NCI-H69 (cell line): ENCODE measurements around the gene CFAP99.

Source experiments
- DNase-seq: peaks from one replicate; lab custom pipeline; 2025; lab: John Stamatoyannopoulos, UW

The CFAP99 gene

GRCh38 chr4:2390784-2391421 is 27.9 kb upstream of the CFAP99 start:
- DNase-seq: peak; percentile 13

GRCh38 chr4:2393353-2394270 is 25.1 kb upstream of the CFAP99 start:
- peak; percentile 61 for DNase-seq

- no peak for DNase-seq
These were observed 24.2 kb upstream of the CFAP99 start for GRCh38 chr4:2394528-2394927.

DNA sequence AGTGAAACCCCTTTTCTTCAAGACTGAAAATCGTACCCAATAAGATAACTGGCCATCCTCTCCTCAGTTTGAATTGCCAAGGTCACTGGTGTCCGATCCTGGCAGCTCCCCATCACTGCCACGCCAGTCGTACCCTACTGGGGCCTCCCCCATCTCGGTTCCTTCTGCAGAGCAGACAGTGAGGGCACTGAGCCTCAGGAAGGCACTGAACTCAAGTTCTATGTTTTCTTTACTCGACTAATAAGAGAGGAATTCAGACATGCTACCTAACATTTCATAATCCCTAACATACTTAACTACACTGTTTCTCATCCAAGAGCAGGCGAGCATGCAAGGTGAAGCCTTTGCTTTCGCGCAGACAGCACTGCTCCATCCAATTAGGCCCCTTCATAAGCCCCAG is 23.7 kb upstream of the CFAP99 start:
- no peak for DNase-seq

GRCh38 chr4:2395584-2395983 is 23.2 kb upstream of the CFAP99 start:
- no peak for DNase-seq

- no peak for DNase-seq
These were observed 21.9 kb upstream of the CFAP99 start for GRCh38 chr4:2396781-2397368.

DNA sequence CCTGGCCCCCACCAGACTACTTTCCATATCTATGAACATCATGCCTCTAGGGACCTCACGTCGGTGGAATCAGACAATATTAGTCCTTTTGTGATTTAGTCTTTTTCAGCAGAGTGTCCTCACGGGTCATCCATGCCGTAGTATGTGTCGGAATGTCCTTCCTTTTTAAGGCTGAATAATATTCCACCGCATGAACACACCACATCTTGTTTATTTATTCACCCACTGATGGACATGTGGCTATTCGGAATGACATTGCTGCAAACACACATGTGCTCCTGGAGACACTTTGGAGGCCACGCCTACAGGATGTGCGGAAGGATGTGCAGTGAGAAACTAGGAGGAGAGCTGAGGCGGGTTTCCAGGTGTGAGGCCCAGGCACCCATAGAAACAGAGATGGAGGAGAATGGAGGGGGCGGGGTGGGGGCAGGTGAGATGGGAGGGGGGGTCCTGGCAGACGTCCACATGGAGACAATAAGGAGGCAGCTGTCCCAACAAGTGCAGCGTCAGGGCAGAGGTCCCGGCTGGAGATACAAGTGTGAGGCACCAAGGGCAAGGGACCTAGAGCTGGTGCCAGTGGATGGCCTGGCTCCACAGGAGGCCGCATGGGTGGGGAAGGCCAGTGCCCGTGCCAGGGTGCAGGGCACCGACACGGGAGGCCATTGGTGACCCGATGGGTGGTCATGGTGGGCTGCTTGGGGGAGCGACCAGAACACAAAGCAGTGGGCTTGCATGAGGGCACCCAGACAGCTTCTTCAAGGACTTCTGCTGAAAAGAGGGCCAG is 21.0 kb upstream of the CFAP99 start:
- DNase-seq: no peak

DNA sequence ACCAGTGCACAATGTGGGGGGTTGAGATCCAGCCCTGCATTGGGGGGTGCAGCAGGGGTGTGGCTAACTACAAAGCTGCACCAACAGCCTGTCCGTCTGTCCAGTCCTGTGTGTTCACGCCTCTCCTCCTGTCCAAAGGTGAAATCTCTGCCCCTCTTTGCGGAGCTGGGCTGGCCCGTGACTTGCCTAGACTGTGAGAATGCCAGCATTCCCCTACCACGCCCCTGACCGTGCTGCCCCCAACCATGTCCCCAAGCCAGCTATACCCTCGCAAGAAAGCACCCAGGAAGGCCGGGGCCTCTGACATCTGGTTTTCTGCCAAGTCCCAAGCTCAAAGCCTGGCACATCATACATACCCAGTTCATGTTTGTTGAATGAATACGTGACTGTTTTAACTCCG is 19.5 kb upstream of the CFAP99 start:
- no peak for DNase-seq

DNA sequence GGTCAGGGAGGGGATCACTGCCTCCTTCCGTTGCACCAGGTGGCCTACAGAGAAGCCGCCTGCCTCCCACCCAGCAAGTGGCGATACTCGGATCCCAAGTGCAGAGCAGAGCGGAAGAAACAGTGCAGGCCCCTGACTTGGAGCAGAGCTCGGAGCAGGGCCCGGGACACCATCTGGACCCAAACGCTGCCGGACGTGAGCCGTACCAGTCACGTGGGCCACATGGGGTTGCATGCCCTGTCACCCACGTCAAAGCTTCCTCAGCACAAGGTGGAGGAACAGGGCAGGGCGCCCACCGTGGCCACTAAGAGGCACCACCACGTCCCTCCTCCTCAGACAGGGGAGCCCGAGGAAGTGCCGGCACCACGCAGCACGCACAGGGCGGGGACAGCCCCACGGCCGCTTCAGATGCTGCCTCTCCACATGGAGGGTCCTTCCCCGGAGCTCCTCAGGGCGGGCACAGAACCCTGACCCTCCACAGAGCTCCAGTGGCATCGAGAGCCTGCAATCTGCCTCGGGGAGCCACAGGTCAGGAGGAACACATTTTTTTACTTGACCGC is 19.0 kb upstream of the CFAP99 start:
- no peak for DNase-seq

DNA sequence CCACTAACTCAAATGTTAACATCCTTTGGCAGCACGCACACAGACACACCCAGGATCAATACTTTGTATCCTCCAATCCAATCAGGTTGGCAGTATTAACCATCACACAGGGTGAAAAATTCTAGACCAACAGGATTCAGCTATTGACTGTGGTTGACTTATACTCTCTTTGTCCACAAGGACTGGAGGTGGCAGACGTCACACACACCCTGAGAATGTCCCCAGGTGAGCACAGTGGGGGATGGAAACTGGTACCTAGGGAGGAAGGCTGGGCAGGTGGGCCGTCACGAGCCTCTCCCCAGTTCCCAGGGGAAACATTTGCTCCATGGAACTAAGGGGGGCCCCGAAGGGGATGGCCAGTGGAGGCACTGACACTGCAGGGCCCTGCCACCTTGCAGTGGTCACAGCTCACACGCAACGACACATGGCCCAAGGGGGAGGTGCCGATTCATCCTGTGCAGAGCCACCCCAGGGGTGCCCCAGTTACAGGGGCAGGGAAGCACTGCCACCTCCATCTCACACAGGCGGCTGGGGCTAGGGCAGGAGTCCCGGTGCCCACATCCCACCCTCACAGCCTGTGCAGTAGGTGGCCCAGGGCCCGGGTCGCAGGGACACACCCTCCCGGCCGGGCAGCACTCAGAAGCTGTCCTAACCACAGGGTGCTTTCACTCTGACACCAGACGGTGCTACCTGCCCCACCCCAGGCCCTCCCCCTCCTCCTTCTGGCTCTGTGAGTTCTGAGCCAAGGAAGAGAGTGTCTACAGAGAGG is 17.7 kb upstream of the CFAP99 start:
- DNase-seq: peak; percentile 11

GRCh38 chr4:2401610-2401983 is 17.2 kb upstream of the CFAP99 start:
- no peak for DNase-seq

GRCh38 chr4:2402048-2402842 is 16.5 kb upstream of the CFAP99 start:
- DNase-seq: peak; percentile 88

DNA sequence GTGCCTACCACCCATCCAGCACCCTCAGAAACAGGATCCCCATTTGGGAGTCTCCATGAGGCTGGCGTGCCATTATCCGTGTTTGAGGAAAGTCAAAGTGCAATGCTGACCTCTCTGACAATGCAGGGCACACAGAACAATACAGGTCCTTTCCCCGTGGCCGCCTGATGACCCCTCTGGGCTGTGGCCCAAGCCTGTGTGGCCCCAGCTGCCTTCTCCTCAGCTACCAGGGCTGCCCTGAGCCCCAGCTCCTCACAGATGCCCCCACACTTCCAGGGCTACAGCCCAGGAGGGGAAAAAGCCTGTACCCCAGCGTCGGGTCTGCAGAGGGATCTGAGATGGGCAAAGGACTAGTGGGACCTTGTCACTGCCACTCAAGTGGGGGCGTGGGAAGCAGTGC is 15.8 kb upstream of the CFAP99 start:
- no peak for DNase-seq

- DNase-seq: peak; percentile 2
These were observed 12.3 kb upstream of the CFAP99 start for GRCh38 chr4:2406406-2406805.

GRCh38 chr4:2406920-2407319 is 11.8 kb upstream of the CFAP99 start:
- no peak for DNase-seq

DNA sequence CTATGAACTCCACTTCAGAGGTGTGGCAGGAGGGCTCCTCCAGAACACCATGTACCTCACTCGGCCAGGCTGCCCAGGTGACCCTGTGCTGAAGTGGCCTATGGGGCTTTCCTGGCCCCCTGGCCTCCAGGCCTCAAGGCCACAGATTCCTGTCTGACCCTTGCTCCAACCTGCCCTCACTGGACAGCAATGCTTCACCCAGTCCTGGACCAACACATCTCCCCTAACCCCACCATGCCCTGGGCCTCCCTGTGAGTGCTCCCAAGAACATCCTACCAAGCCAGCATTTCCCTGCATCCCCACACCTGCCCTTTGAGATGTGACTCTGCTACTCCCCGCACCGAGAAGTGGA is 10.8 kb upstream of the CFAP99 start:
- no peak for DNase-seq

DNA sequence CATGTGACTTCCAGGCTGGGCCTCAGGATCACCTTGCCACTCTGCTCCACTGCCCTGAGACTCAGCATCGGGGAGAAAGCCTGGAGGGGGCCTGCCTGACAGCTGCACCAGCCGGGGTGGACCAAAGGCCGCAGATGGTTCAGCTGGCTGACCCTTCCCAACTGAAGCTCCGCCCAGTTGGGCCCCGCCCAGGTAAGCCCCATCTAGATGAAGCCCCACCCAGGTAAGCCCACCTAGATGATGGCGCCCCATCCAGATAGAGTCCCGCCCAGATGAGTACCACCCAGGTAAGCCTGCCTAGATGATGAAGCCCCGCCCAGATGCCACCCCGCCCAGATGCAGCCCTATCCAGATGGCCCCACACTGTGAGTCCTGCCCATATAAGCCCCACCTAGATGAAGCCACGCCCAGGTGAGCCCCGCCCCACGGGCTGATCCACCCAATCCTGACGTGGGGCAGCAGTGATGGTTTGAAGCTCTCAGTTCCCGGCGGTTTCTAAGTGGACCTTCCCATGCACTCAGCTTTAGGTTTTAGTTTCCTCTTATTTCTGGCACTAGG is 10.3 kb upstream of the CFAP99 start:
- DNase-seq: peak; percentile 18

- no peak for DNase-seq
These were observed 9.8 kb upstream of the CFAP99 start for GRCh38 chr4:2408976-2409375.

DNA sequence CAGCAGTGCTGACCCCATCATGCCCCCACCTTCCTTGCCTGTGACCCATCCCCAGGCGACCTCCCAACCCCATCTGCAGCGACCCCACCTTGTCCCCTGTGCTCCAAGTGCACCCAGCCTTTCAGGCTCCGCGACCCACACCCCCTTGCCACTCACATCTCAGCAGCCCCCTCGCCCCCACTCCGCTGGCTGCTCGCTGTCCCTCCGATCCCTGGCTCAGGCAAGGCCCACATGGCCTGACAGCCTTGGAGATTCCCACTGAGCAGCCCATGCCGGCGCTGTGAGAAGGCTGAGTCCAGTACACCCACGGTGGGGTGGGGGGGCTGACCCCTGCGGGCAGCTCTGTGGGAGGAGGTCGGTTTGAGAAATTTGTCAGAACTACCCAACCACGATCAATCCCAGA is 9.4 kb upstream of the CFAP99 start:
- DNase-seq: no peak
